ENCODE measurements around the gene SKIC8. TPM values are rescaled to one million over a fixed set of nuclear protein-coding genes. Genes with fewer than 3 reads are reported as not detected.

Gene SKIC8
- total RNA-seq, 4 donors from 2014 or later, result 9.0 to 51.4 (median 44.1) TPM

DNA sequence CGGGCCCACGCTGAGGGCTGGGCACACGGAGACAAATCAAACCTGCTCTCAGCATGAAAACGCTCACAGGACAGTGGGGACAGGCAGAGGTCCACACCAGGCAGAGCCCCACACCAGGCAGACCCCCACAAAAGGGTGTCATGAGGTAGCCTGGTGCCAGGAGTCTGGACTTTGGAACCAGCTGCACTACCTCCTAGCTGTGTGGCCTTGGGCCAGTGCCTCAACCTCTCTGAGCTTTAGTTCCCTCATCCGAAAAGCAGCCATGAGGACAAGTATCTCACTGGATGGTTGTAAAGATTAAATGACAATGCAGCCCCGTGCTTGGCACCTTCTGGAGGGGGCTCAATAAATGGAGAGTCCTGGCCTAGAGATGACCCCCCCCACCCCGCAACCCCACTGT lies 24.3 kb upstream of the SKIC8 start:
- in situ Hi-C loops (cut with MboI; ENCODE audit: low pct_ligation_motif_present in 1 of 4, low pct_unique_long_range_greater_than_20kb in 1 of 4, low sequenced_read_pairs in 3 of 4), result no loop called here
- no peaks in the 10 kb centered on the region for H3K36me3 ChIP-seq
- TF ChIP-seq EP300 (IDR thresholded peaks at IDR 0.05; ENCODE audit: low read depth), result no peak
- TF ChIP-seq, protein P1, sequence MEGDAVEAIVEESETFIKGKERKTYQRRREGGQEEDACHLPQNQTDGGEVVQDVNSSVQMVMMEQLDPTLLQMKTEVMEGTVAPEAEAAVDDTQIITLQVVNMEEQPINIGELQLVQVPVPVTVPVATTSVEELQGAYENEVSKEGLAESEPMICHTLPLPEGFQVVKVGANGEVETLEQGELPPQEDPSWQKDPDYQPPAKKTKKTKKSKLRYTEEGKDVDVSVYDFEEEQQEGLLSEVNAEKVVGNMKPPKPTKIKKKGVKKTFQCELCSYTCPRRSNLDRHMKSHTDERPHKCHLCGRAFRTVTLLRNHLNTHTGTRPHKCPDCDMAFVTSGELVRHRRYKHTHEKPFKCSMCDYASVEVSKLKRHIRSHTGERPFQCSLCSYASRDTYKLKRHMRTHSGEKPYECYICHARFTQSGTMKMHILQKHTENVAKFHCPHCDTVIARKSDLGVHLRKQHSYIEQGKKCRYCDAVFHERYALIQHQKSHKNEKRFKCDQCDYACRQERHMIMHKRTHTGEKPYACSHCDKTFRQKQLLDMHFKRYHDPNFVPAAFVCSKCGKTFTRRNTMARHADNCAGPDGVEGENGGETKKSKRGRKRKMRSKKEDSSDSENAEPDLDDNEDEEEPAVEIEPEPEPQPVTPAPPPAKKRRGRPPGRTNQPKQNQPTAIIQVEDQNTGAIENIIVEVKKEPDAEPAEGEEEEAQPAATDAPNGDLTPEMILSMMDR (IDR thresholded peaks at IDR 0.05), result no peak
- TF ChIP-seq POLR2AphosphoS5 (IDR thresholded peaks at IDR 0.05), result no peak
- no peak for TF ChIP-seq POLR2A (IDR thresholded peaks at IDR 0.05)

DNA sequence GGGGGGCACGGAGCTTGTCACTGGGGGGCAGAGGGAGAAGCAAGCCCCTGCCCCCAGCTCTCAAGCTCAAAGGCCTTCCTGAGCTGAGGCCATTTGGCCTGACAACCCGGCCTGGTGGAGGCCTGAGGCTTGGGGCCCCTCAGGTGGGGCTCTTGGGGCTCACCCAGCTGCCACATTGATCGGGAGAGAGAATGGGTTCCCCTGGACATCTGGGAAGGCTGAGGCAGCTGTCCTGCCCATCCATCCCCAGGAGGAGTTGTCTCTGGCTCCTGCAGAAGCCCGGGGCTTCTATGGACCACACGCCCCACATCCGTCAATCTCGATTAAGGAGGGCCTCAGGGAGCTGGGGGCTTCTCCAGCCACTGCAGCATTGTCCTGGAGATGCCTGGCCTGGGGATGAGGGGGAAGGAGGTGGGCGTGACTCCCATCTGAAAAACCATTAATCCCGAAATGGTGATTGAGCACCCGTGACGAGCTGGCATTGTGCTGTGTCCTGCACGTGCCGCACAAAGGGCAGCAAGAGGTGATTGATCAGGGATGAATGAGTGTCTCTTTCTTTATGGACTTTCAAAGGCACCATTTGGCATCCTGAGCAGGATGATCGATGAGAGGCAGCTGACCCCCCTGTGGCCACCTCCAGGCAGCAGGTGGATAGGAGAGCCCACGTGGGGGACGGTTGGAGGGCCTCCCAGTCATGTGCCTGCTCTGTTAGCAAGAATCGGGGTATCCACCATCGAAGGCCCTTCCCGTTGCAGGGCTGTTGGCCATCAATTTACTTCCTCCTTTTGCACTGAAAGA lies 23.5 kb upstream of the SKIC8 start:
- 87% methylated on average over 19 of the region's 19 CpGs; no CpG with 5 or more reads in 1 of the 2 donors for WGBS, 2 donors (ENCODE audit: low coverage in 1 of 2)
- no peak for DNase-seq
- Histone ChIP-seq H3K27ac (no peak overlapping the region), H3K9me3 (no peaks in the 10 kb centered on the region), H3K27me3 (no peaks in the 10 kb centered on the region), H3K36me3 (no peaks in the 10 kb centered on the region), H3K4me1 (peaks cover 0 to 4% (median 0%) of the 10 kb centered on the region in 4 donors), H3K4me3 (no peak overlapping the region)
- intact Hi-C loops (cut with DNase I; ENCODE audit: low total_unique reads) (no loop called here), in situ Hi-C loops (cut with MboI; ENCODE audit: low pct_ligation_motif_present in 1 of 4, low pct_unique_long_range_greater_than_20kb in 1 of 4, low sequenced_read_pairs in 3 of 4) (no loop called here)
- TF ChIP-seq, protein P1 (IDR thresholded peaks at IDR 0.05), result no peak
- TF ChIP-seq EP300 (IDR thresholded peaks at IDR 0.05; ENCODE audit: low read depth) (no peak), POLR2A (IDR thresholded peaks at IDR 0.05) (no peak), POLR2AphosphoS5 (IDR thresholded peaks at IDR 0.05) (no peak)

More for the DNA sequence above, 24.3 kb upstream of the SKIC8 start:
- Histone ChIP-seq H3K4me1 (peaks cover 0 to 4% (median 0%) of the 10 kb centered on the region in 4 donors), H3K27me3 (no peaks in the 10 kb centered on the region), H3K9me3 (no peaks in the 10 kb centered on the region), H3K4me3 (no peak overlapping the region), H3K27ac (no peak overlapping the region)
- no peak for DNase-seq
- intact Hi-C loops (cut with DNase I; ENCODE audit: low total_unique reads), result no loop called here
- WGBS, 2 donors (ENCODE audit: low coverage in 1 of 2), result 80% methylated on average over 7 of the region's 7 CpGs; no CpG with 5 or more reads in 1 of the 2 donors

DNA sequence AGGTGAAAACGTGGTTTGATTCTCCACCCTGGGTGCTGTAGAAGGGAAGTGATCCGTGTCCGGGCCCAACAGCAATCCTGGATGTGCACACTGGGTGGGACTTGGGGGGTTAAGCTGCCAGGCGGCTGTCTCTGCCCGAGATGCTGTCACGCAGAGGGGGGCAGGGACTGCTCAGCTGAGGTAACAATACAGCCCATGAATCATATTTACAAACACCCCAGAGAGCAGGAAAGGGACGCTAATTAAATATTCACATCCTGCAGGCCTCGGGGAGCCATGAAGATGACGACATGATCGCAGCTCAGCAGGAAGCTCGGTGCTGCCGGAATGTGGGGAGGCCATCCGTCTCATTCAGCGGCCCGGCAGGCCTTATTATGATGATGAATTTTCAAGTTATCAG lies 22.8 kb upstream of the SKIC8 start:
- no peak for DNase-seq

DNA sequence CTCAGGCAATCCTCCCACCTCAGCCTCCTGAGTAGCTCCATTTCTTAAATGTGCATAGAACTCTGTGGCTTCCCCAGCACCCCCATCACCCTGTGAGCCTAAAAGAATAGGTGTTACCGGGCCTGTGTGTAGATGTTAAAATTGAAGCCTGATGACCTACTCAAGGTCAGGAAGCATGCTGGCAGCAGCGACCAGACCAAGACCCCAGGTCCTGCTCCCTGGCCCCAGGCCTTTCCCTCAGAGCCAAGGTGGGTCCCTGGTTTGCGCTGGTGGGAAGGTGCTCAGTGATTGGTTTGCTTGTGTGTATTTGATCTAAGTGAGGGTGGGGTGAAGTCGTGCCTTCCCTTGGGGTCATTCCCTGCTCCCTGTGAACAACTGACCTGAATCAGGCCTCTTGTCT lies 22.4 kb upstream of the SKIC8 start:
- DNase-seq, result no peak
- WGBS, 2 donors (ENCODE audit: low coverage in 1 of 2), result 81% methylated on average over 4 of the region's 4 CpGs; no CpG with 5 or more reads in 1 of the 2 donors
- intact Hi-C loops (cut with DNase I; ENCODE audit: low total_unique reads) (no loop called here), in situ Hi-C loops (cut with MboI; ENCODE audit: low pct_ligation_motif_present in 1 of 4, low pct_unique_long_range_greater_than_20kb in 1 of 4, low sequenced_read_pairs in 3 of 4) (no loop called here)
- peaks cover 0 to 5% (median 2%) of the 10 kb centered on the region in 4 donors for H3K4me1 ChIP-seq
- no peaks in the 10 kb centered on the region for H3K27me3 ChIP-seq
- H3K27ac ChIP-seq, result no peak overlapping the region
- no peaks in the 10 kb centered on the region for H3K9me3 ChIP-seq
- no peak overlapping the region for H3K4me3 ChIP-seq
- no peaks in the 10 kb centered on the region for H3K36me3 ChIP-seq
- TF ChIP-seq POLR2A (IDR thresholded peaks at IDR 0.05) (no peak), POLR2AphosphoS5 (IDR thresholded peaks at IDR 0.05) (no peak), EP300 (IDR thresholded peaks at IDR 0.05; ENCODE audit: low read depth) (no peak)
- TF ChIP-seq, protein P1 (IDR thresholded peaks at IDR 0.05), result no peak

More for the DNA sequence above, 22.8 kb upstream of the SKIC8 start:
- no peak overlapping the region for H3K4me3 ChIP-seq
- WGBS, 2 donors (ENCODE audit: low coverage in 1 of 2), result 30 to 82% methylated on average over 2 to 15 of the region's 15 CpGs
- H3K36me3 ChIP-seq, result no peaks in the 10 kb centered on the region
- H3K4me1 ChIP-seq, result peaks cover 0 to 4% (median under 1%) of the 10 kb centered on the region in 4 donors
- in situ Hi-C loops (cut with MboI; ENCODE audit: low pct_ligation_motif_present in 1 of 4, low pct_unique_long_range_greater_than_20kb in 1 of 4, low sequenced_read_pairs in 3 of 4), result no loop called here
- intact Hi-C loops (cut with DNase I; ENCODE audit: low total_unique reads), result no loop called here
- no peak for TF ChIP-seq EP300 (IDR thresholded peaks at IDR 0.05; ENCODE audit: low read depth)
- no peak for TF ChIP-seq POLR2AphosphoS5 (IDR thresholded peaks at IDR 0.05)
- TF ChIP-seq, protein P1 (IDR thresholded peaks at IDR 0.05), result no peak
- TF ChIP-seq POLR2A (IDR thresholded peaks at IDR 0.05), result no peak
- H3K27ac ChIP-seq, result no peak overlapping the region
- H3K27me3 ChIP-seq, result no peaks in the 10 kb centered on the region
- H3K9me3 ChIP-seq, result no peaks in the 10 kb centered on the region
